Neural cell (in vitro differentiated cells): ENCODE measurements around the gene RASAL2.

ENCODE experiments used
- EP300 ChIP-seq: fragments of 450-650 bp; conservative IDR thresholded peaks from 2 replicates; pipeline ENCODE4 v1.6.1; 2014; ENCODE audit warnings: antibody characterized with exemption, mild to moderate bottlenecking, moderate library complexity; ENCODE audit not compliant: poor library complexity, severe bottlenecking
- EZH2 ChIP-seq: fragments of 200-600, 300-800 bp; shearing (Covaris generic), sonication (generic); IDR thresholded peaks from 2 replicates; pipeline ENCODE4 v1.6.1; 2014; ENCODE audit warnings: antibody characterized with exemption, low read length, borderline replicate concordance, mild to moderate bottlenecking; ENCODE audit not compliant: insufficient read depth, poor library complexity, severe bottlenecking
- POLR2AphosphoS5 ChIP-seq: IDR thresholded peaks from 2 replicates; pipeline ENCODE4 v1.6.1; 2012
- TAF1 ChIP-seq: IDR thresholded peaks from 2 replicates; pipeline ENCODE4 v1.6.1; 2012; ENCODE audit warnings: low read depth
- TF ChIP-seq, protein P1 (sequence below): fragments of 450-650 bp; IDR thresholded peaks from 2 replicates; pipeline ENCODE4 v1.5.1; 2014; ENCODE audit warnings: antibody characterized with exemption, mild to moderate bottlenecking, moderate library complexity; ENCODE audit not compliant: poor library complexity, severe bottlenecking

DNA sequence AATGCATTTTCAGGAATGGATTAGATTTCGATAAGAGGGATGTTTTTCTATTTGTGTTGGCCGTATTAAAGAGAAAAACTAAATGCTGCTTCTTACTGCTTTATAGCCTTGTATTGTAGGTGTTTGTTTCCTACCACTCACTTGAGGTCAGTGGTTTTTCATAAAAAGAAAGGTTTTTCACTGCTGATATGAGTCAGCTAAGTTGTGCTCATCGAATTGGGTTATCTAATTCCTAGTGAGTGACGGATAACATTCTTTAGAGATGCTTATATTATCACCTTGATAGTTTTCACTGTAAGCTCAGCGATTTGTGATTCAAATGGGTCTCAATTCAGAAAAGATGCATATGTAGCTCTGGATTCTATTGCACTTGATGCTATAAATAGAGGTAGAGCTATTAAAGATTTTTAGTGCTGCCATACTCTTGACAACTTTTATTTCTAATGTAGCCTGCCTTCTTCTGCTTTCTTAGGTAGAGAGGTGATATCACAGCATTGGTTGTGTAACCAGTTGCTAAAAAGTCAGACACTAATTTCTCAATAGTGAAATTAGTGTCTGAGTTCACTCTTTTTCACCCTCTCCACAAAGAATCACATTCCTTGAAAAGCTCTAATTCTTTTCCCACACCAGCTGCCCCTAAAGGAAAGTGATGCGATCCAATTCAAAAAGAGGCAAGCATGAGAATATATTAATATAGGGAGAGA lies 180.0 kb downstream of the RASAL2 start:
- TF ChIP-seq POLR2AphosphoS5, result no peak
- TF ChIP-seq EP300, result no peak
- TF ChIP-seq TAF1, result no peak
- TF ChIP-seq, protein P1, sequence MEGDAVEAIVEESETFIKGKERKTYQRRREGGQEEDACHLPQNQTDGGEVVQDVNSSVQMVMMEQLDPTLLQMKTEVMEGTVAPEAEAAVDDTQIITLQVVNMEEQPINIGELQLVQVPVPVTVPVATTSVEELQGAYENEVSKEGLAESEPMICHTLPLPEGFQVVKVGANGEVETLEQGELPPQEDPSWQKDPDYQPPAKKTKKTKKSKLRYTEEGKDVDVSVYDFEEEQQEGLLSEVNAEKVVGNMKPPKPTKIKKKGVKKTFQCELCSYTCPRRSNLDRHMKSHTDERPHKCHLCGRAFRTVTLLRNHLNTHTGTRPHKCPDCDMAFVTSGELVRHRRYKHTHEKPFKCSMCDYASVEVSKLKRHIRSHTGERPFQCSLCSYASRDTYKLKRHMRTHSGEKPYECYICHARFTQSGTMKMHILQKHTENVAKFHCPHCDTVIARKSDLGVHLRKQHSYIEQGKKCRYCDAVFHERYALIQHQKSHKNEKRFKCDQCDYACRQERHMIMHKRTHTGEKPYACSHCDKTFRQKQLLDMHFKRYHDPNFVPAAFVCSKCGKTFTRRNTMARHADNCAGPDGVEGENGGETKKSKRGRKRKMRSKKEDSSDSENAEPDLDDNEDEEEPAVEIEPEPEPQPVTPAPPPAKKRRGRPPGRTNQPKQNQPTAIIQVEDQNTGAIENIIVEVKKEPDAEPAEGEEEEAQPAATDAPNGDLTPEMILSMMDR, result no peak
- no peak for TF ChIP-seq EZH2
